ENCODE data around the gene RD3L. TPM values are rescaled to one million over a fixed set of nuclear protein-coding genes. Genes with fewer than 3 reads are reported as not detected.

RD3L gene
- total RNA-seq, 2 experiments from 2014 or later, result not detected

DNA sequence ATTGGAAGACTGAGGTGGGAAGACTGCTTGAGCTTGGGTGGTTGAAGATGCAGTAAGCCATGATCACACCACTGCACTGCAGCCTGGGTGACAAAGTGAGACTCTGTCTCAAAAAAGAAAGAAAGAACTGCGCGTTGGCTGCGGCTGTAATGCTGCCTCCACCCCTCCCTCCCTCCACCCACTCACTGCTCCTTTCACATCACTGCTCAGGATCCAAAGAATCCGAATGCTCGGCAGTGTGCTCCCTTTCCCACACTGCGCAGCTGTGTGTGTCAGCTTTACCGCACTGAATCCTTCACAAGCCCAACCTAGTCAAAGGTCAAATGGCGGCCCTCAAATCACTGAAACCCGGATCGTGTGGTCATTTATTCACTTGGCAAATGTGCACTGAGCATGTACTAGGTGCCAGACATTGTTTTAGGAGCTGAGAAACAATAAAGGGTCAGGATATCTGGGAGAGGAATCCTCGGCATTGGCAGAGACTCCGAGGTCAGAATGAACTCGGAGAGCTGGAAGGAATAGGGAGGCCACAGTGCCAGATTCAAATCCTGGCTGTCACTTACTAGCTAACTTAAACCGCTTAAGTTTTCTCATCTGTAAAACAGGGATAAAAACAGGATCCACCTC, 25.6 kb downstream of the RD3L start:
- Mint-ChIP-seq H3K36me3 (peaks cover 7% of the 10 kb centered on the region), H3K4me3 (no peak overlapping the region), H3K4me1 (peaks cover 12% of the 10 kb centered on the region), H3K27me3 (no peaks in the 10 kb centered on the region), H3K9me3 (no peaks in the 10 kb centered on the region), H3K27ac (no peak overlapping the region)
- no peak for ATAC-seq (ENCODE audit: low read depth)
- DNase-seq, result no peak
- POLR2A ChIA-PET, result no interaction called here

GRCh38 chr14:103915616-103916015, 26.7 kb downstream of the RD3L start:
- H3K4me3 Mint-ChIP-seq, result no peak overlapping the region

GRCh38 chr14:103910984-103911383, 31.3 kb downstream of the RD3L start:
- Mint-ChIP-seq H3K4me3 (no peak overlapping the region), H3K4me1 (peaks cover 9% of the 10 kb centered on the region), H3K27ac (no peak overlapping the region), H3K9me3 (no peaks in the 10 kb centered on the region), H3K27me3 (no peaks in the 10 kb centered on the region), H3K36me3 (peaks cover 7% of the 10 kb centered on the region)
- POLR2A ChIA-PET, result interaction anchor here (0.8 to 1.0 kb wide), 2 partner anchors 10 to 116 kb away, joined by 3 to 7 read pairs; no protein-coding TSS in a partner anchor
- DNase-seq (no peak), ATAC-seq (ENCODE audit: low read depth) (no peak)

More at GRCh38 chr14:103915616-103916015, 26.7 kb downstream of the RD3L start:
- H3K4me1 Mint-ChIP-seq, result peaks cover 9% of the 10 kb centered on the region
- H3K27ac Mint-ChIP-seq, result peak overlapping the region; percentile 10
- ATAC-seq (ENCODE audit: low read depth) (no peak), DNase-seq (no peak)
- POLR2A ChIA-PET, result no interaction called here
- H3K9me3 Mint-ChIP-seq, result no peaks in the 10 kb centered on the region
- H3K27me3 Mint-ChIP-seq, result no peaks in the 10 kb centered on the region
- H3K36me3 Mint-ChIP-seq, result peaks cover 7% of the 10 kb centered on the region

DNA sequence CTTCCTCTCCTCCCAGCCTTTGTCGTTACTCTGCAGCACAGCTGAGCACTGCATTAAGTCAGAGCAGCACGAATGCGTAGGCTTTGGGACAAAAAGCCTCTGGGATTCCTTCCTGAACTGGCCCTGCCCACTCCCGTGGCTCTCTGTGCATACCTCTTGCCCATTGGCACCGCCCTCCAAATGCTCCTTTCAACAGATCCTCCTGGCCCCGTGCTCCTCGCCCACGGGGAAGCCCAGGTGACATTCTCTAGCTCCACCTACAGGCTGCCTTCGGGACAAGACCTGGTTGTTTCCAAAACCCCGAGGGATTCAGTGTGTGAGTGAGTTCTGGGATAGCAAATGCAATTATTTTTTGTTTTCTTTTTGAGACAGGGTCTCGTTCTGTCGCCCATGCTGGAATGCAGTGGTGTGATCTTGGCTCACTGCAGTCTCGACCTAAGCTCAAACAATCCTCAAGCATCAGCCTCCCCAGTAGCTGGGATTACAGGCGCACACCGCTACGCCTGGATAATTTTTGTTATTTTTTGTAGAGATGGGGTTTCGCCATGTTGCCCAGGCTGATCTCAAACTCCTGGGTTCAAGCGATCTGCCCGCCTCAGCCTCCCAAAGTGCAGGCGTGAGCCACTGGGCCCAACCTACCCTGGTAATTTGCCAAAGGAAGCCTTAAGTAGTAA, 31.9 kb downstream of the RD3L start:
- peaks cover 7% of the 10 kb centered on the region for H3K36me3 Mint-ChIP-seq
- peak; percentile 71 for DNase-seq
- H3K4me3 Mint-ChIP-seq, result peak overlapping the region; percentile 71
- POLR2A ChIA-PET, result interaction anchor here (0.8 to 1.0 kb wide), 2 partner anchors 9 to 117 kb away, joined by 3 to 7 read pairs; no protein-coding TSS in a partner anchor
- no peaks in the 10 kb centered on the region for H3K27me3 Mint-ChIP-seq
- ATAC-seq (ENCODE audit: low read depth), result peak; percentile 84
- H3K4me1 Mint-ChIP-seq, result peaks cover 9% of the 10 kb centered on the region
- H3K27ac Mint-ChIP-seq, result peak overlapping the region; percentile 75
- no peaks in the 10 kb centered on the region for H3K9me3 Mint-ChIP-seq

DNA sequence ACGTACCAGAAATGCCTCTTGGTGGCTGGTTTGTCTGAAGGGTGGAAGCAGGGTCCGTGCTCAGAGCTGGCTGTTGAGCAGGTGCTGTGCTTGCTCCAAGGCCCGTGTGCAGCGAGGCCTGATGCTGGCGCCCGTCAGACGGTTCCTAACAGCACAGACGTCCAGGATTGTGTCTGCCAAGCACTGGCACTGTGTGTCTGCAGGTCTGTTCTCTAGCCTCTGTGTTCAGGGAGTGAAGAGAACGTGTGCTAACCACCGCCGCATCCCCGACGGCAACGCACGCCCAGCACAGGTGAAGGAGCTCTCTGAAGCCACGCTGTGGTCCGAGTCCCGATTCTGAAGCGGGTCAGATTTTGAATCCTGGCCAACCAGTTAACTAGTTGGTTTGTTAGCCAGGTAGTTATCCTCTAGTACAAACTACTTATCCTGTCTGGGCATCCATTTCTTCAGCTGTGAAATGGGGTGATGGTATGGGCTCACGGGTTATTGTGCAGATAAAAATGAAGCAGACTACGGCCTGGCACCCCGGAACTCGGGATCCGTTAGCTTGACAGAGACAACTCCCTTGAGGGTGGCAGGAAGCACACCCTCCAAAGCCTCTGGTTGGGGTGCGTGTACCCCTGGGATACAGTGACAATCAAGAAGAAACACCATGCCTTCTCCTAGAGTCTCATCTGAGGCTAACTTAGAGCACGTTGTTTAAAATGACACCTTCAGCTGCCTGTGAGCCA, 32.6 kb downstream of the RD3L start:
- Mint-ChIP-seq H3K4me1 (peaks cover 9% of the 10 kb centered on the region), H3K4me3 (peak overlapping the region; percentile 71), H3K36me3 (peaks cover 4% of the 10 kb centered on the region), H3K27ac (peak overlapping the region; percentile 75), H3K9me3 (no peaks in the 10 kb centered on the region), H3K27me3 (no peaks in the 10 kb centered on the region)
- POLR2A ChIA-PET, result interaction anchor here (0.8 to 1.0 kb wide), 2 partner anchors 9 to 118 kb away, joined by 3 to 7 read pairs; no protein-coding TSS in a partner anchor
- ATAC-seq (ENCODE audit: low read depth) (no peak), DNase-seq (no peak)

DNA sequence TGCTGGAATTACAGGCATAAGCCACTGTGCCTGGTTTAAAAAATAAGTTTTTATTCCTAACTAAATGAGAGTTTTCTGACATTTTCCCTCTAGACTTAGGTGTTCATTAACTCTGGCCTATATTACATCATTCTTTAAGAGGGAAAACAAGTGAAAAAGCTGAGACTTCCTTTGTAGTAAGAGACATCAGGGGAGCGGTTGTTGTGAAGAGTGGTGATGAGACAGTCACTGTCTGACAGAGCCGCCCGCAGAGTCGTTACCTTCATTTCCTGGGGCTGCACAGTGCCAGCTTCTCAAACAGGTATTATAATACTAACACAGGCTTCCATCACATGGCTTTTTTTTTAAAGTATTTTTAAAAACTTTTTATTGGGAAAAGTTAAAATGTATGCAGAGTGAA, 33.7 kb downstream of the RD3L start:
- POLR2A ChIA-PET, result no interaction called here
- DNase-seq, result no peak
- peak; percentile 69 for ATAC-seq (ENCODE audit: low read depth)
- no peaks in the 10 kb centered on the region for H3K27me3 Mint-ChIP-seq
- peaks cover 9% of the 10 kb centered on the region for H3K4me1 Mint-ChIP-seq
- H3K9me3 Mint-ChIP-seq, result no peaks in the 10 kb centered on the region
- H3K36me3 Mint-ChIP-seq, result peaks cover under 1% of the 10 kb centered on the region
- peak overlapping the region; percentile 14 for H3K27ac Mint-ChIP-seq
- H3K4me3 Mint-ChIP-seq, result peak overlapping the region; percentile 35

DNA sequence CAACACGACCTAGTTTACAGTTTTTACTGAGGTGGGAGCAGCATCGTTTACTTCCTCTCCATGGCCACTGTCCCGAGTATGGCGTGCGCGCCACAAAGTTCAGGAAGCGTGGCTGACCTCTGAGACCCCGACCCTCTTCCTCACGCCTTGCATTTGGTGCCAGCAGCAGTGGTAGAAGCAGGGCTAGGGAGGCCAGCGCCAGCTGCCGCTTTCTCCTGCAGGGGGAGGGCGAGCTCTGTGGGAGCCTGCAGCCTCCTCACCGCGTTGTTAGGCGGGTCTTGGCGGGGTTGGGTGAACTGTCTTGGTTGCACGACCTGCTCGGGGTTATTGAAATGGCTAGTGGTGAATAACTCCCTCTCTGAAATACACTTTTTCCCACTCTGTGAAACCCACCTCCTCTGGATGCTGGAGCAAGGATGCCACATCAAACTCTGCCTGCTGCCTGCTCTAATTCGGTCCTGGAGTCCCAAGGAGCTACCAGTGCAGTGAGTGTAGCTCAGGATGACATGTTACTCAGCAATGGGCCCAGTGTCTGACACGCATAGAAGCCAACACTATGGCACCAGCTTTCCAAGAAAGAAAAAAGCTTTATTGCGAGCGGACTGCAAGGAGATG, 36.4 kb downstream of the RD3L start:
- no peaks in the 10 kb centered on the region for H3K9me3 Mint-ChIP-seq
- H3K36me3 Mint-ChIP-seq, result no peaks in the 10 kb centered on the region
- ATAC-seq (ENCODE audit: low read depth) (peak; percentile 41), DNase-seq (no peak)
- peak overlapping the region; percentile 52 for H3K4me3 Mint-ChIP-seq
- peaks cover 11% of the 10 kb centered on the region for H3K4me1 Mint-ChIP-seq
- POLR2A ChIA-PET, result interaction anchor here (0.6 kb wide), 2 partner anchors 42 to 435 kb away, joined by 3 to 4 read pairs; no protein-coding TSS in a partner anchor
- no peak overlapping the region for H3K27ac Mint-ChIP-seq
- no peaks in the 10 kb centered on the region for H3K27me3 Mint-ChIP-seq

DNA sequence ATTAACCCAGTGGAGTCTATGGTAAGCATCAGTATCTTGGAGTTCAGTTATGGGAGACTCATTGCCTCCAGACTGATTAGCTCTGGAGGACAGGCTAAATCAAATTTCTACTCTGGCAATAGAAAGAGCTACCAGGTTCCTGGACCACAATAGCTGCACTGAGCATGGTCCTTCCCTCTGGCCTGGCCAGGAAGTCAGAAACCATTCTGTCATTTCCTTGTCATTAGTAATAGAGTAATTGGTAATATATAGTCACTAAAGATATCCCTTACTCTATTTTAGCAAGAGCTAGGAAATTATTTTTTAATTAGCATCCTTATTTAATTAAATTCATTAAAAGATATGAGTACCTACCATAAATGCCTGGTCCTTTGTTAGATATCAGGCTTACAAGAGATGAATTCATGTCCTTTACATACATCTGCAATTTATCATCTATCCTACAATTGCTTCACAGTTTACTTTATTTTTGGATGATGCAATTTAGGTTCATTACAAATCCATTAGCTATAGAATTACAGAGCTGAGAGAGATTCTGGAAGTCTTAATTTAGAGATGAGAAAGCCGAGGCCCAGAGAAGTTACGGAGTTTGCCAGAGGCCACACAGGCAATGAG, 37.7 kb downstream of the RD3L start:
- no peaks in the 10 kb centered on the region for H3K27me3 Mint-ChIP-seq
- ATAC-seq (ENCODE audit: low read depth) (no peak), DNase-seq (no peak)
- no peak overlapping the region for H3K27ac Mint-ChIP-seq
- H3K4me1 Mint-ChIP-seq, result peaks cover 6% of the 10 kb centered on the region
- no peaks in the 10 kb centered on the region for H3K9me3 Mint-ChIP-seq
- no peaks in the 10 kb centered on the region for H3K36me3 Mint-ChIP-seq
- no peak overlapping the region for H3K4me3 Mint-ChIP-seq
- POLR2A ChIA-PET, result no interaction called here

DNA sequence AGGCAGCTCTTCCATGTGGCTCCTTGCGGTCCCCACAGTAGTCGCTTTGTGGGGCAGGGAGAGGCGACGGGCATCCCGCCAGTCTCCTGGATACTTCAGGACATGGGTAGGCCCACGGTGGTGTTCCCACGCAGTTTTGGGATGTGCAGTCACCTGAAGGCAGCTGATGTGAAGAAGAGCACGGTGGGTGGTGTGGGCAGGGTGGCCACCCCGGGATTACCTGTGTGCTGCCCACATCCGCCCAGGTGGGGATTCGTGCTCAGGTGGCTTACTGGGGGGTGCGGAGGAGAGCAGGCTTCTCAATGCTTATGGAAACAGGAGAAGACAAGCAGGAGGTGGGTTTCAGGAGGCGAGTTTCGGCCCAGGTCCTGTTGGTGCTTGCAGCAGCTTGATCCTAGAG, 42.5 kb downstream of the RD3L start:
- Mint-ChIP-seq H3K36me3 (no peaks in the 10 kb centered on the region), H3K9me3 (no peaks in the 10 kb centered on the region), H3K4me1 (peaks cover 2% of the 10 kb centered on the region), H3K27me3 (no peaks in the 10 kb centered on the region), H3K4me3 (no peak overlapping the region), H3K27ac (no peak overlapping the region)
- POLR2A ChIA-PET, result no interaction called here
- no peak for ATAC-seq (ENCODE audit: low read depth)
- no peak for DNase-seq

DNA sequence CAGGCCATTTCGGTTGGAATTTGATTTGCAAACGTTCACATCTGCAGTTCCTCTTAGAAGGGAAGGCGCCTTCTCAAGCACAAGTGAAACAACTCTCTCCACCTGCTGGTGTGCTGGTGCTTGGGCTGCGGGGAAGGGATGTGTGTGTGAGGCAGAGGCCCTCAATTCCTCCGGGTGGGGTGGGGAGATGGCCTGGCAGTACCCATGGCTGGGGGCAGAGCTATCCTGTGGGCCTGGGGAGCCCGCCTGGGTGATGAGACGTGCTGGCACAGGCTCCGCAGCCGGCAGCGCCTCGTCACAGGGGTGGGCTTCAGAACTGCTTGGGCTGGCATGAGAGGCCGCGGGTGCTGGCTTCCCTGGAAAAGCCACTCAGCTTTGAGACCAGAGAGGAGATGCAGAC, 43.0 kb downstream of the RD3L start:
- DNase-seq, result no peak
- Mint-ChIP-seq H3K9me3 (no peaks in the 10 kb centered on the region), H3K36me3 (no peaks in the 10 kb centered on the region), H3K4me1 (peaks cover 2% of the 10 kb centered on the region), H3K27ac (no peak overlapping the region), H3K27me3 (no peaks in the 10 kb centered on the region), H3K4me3 (no peak overlapping the region)
- POLR2A ChIA-PET, result no interaction called here
- no peak for ATAC-seq (ENCODE audit: low read depth)

DNA sequence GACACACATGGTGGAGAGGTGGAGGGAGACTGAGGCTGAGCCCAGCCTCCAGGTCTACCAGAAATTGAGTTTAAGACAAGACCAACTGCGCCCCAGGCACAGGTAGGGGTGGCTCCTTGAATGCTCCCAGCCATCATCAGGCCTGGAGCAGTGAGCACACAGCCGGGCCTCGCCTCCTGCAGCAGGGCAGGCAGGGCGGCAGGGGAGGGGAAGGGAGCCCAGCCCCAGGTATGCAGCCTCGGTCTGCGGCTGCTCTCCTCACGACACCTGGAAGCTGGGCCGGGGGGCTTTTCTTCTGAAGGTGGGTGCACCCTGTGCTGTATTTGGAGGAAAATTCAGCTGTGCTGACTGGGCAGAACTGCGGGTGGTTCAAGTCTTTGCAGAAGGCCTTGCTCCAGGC, 43.6 kb downstream of the RD3L start:
- Mint-ChIP-seq H3K4me1 (peaks cover 2% of the 10 kb centered on the region), H3K27ac (no peak overlapping the region), H3K4me3 (no peak overlapping the region), H3K27me3 (no peaks in the 10 kb centered on the region), H3K9me3 (no peaks in the 10 kb centered on the region), H3K36me3 (no peaks in the 10 kb centered on the region)
- DNase-seq, result no peak
- POLR2A ChIA-PET, result no interaction called here
- ATAC-seq (ENCODE audit: low read depth), result no peak

DNA sequence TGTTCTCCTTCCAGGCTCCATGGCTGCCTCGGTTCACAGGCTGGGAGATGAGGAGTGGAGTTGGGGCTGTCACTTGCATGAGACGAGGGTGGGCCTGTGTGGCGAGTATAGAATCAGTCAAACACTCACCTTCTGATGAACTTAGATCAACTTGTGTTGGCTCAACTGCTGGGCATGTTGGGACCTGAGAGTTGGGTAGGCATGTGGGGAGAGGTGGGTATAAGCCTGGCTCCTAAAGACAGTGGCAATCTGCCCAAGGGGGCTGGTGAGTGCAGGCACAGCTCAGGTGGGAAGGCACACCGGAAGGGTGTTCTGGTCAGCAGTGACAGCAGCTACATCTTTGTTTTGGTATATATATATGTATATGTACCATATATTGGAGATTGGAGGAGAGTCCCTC, 44.1 kb downstream of the RD3L start:
- POLR2A ChIA-PET, result no interaction called here
- Mint-ChIP-seq H3K4me1 (peaks cover 2% of the 10 kb centered on the region), H3K4me3 (no peak overlapping the region), H3K36me3 (no peaks in the 10 kb centered on the region), H3K9me3 (no peaks in the 10 kb centered on the region), H3K27ac (no peak overlapping the region), H3K27me3 (no peaks in the 10 kb centered on the region)
- no peak for DNase-seq
- no peak for ATAC-seq (ENCODE audit: low read depth)
